HG03175 (cell line): Measurements from ENCODE around the gene DMAC2.
"Not testable (repeated sequence)": the region's sequence is repeated elsewhere in the genome, so short reads cannot be mapped to it uniquely, and the experiment has no call there.

Experiments used
- ATAC-seq: cut with Tn5 transposase; IDR thresholded peaks from one replicate; pipeline ENCODE4 v1.9.1; 2021; ENCODE audit warnings: mild to moderate bottlenecking, moderate library complexity; ENCODE audit not compliant: unreplicated experiment

Gene DMAC2

DNA sequence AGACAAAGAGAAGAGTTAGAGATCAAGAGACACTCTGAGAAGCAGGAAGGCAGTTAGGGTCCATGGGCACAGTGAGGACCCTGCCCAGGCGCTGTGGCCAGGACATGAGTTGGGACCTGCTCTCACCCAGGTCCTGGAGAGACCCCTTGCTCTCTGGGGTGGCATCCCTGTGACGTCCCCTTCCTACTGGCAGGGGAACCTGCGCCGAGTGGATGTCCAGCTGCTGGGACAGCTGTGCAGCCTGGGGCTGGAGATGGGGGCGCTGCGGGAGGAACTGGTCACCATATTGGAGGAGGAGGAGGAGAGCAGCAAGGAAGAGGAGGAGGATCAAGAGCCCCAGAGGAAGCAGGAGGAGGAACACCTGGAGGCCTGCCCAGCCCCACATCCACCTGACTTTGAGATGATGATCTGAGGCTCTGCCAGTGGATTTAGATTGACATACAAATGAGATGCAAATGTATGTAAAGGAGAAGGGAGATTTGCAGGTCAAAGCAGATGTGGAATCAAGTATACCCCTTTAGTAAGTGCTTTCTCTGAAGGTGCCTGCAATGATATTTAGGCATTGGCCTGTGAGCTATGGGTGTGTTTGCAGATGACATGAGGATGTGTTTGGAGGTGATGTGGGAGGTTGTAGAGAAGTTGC lies 4.2 kb upstream of the DMAC2 start:
- ATAC-seq = no peak

DNA sequence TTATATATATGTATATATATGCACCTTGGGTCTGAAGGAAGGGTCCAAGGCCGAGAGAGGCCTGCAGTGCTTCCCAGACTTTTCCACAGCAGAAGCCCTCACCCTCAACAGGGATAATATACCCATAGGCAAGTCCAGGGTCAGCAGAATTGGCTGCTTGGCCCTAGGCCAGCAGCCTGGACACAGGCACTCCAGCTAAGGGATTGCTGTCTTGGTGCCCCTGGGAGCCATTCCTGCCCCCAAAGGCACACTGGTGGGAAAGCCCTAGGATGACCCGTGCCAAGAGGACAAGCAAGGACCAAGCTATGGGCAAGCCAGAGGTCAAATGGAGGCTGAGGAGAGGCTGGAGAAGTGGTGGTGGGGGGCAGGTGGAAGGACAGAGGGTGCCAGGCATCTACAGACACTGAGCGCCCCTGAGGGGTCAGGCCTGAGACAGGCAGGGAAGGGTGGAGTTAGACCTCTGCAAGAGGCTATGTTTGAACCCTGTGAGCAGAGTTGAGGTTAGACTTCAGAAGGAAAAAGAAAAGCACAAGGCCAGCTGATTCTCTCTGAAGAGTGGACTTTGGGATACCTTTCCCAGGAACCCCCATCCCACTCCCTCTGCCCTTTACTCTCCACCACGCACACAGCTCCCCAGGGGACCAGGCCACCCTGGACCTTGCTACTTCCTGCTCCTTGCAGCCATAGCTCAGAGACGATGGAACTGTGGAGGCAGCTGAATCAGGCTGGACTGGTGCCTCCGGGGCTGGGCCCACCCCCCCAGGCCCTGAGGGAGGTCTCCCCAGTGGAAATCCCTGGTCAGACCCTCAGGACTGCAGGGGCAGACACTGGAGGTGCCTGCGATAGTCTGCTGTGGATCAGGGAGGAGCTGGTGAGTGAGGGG lies 3.0 kb upstream of the DMAC2 start, which contains the start of gene ERICH4:
ERICH4 (plus strand) TSS at position 684 of the 883 bp plus-strand sequence; CDS start at position 698, 14 bp downstream.
- no peak for ATAC-seq

DNA sequence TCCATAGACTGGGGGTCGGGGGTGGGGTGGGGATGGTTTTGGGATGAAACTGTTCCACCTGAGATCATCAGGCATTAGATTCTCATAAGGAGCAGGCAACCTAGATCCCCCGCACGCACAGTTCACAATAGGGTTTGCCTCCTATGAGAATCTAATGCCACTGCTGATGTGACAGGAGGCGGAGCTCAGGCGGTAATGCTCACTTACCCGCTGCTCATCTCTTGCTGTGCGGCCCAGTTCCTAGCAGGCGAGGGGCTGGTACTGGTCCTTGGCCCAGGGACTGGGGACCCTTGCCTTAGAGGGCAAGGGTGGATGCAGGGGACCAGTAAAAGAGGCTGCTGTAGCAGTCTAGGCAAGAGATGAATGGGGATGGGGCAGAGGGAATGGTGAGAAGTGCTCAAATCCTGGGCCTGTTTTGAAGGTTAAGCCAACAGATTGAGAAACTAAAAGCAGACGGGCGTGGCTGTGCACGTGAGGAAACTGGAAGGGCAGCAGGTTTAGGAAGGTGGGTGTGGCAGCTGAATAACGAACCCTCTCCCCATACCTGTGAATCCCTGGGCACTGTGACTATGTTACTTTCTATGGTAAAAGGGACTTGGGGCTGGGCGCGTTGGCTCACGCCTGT lies 1.7 kb upstream of the DMAC2 start:
- no peak for ATAC-seq

DNA sequence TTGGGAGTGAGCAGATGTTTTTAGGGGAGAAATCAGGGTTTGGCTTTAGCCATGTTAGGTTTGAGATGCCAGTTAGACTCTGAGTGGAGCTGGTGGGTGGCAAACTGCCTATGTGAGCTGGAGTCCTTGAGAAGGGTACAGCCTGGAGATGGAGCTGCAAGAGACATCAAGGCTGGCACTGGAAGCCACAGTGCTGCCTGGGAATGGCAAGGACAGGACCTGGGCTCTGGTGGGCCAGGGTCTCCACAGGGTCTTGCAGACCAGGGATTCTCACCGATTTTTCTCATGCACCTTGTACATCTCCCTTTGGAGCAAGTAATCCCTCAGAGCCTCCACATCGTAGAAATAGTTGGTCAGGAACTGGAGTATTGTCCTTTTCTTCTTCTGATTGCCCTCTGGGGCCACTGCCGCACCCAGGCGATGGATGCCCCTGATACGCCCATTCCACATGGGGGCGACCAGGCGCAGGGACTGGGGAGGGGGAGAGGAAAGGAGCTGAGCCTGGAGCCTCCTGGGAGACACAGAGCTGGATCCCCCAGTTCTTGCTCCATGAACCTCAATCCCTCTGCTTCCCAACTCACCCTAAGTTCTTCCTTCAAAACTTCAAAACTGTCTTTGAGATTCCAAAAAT lies 1.7 kb downstream of the DMAC2 start:
- ATAC-seq = no peak

GRCh38 chr19:41436674-41436951 lies 3.1 kb downstream of the DMAC2 start:
- no peak for ATAC-seq

DNA sequence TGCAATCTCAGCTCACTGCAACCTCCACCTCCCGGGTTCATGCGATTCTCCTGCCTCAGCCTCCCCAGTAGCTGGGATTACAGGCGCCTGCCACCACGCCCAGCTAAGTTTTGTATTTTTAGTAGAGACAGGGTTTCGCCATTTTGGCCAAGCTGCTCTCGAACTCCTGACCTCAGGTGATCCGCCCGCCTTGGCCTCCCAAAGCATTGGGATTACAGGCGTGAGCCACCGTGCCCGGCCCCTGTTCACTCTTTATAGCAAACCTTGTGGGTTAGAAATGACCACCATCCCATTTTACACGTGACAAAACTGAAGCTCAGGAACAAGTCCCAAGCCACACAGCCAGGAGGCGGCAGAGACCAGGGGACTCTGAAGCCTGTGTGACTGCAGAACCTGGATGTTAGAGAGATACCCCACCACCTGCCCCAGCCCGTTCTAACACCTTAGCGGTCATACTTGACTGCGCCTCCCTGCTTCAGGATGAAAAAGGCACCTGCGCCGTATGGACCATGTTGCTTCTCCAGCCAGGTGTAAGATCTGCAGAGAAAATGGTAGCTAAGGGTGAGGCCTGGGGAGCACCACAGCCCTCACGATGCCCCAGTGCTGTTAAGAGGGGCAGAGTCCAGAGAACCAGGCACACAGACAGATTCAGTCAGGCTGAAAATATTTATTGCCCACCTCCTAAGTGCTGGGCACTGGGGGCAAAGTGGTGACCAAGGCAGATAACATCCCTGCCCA lies 3.6 kb downstream of the DMAC2 start:
- no peak for ATAC-seq

GRCh38 chr19:41435376-41435775 lies 4.3 kb downstream of the DMAC2 start:
- ATAC-seq = not testable (repeated sequence)

- no peak for ATAC-seq
Observed at GRCh38 chr19:41434450-41434849, 5.3 kb downstream of the DMAC2 start.

DNA sequence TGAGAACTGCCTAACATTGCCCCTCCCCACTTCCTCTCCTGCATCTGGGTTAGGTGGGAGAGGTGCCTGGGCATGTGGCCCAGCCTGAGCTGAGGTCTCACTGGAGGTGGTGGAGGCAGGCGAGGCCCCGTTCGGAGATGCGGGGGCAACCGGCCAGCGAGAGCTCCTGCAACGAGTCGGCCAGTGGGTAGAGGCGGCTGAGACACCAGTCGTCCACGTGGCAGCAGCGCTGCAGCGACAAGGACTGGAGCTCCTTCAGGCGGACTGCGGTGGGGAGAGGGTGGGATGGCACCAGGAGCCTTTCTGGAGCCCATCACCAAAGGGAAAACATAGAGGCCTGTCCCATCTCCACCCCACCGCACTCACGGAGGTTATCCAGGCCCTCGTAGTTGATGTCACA lies 6.5 kb downstream of the DMAC2 start:
- no peak for ATAC-seq

- no peak for ATAC-seq
Observed at GRCh38 chr19:41431426-41432386, 8.0 kb downstream of the DMAC2 start.

DNA sequence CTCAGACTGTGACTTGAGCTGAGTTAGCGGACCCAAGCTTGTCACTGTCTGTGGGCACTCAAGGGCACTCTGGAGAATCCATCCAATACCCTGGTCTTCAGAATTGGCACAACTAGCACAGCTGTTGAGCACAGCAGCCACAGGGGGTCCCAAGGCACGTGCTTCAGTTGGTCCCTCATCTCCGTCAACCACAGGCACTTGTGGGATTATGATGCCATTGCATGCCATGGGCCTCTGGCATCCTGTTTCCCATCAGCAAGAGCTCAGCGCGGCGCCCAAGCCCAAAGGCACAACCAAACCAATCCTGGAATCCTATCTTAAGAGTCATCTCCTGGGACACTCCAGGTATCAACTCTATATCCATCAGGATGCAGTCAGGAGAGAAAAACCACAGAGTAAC lies 8.8 kb downstream of the DMAC2 start:
- ATAC-seq = no peak

GRCh38 chr19:41428481-41428859 lies 11.2 kb downstream of the DMAC2 start:
- ATAC-seq = no peak

DNA sequence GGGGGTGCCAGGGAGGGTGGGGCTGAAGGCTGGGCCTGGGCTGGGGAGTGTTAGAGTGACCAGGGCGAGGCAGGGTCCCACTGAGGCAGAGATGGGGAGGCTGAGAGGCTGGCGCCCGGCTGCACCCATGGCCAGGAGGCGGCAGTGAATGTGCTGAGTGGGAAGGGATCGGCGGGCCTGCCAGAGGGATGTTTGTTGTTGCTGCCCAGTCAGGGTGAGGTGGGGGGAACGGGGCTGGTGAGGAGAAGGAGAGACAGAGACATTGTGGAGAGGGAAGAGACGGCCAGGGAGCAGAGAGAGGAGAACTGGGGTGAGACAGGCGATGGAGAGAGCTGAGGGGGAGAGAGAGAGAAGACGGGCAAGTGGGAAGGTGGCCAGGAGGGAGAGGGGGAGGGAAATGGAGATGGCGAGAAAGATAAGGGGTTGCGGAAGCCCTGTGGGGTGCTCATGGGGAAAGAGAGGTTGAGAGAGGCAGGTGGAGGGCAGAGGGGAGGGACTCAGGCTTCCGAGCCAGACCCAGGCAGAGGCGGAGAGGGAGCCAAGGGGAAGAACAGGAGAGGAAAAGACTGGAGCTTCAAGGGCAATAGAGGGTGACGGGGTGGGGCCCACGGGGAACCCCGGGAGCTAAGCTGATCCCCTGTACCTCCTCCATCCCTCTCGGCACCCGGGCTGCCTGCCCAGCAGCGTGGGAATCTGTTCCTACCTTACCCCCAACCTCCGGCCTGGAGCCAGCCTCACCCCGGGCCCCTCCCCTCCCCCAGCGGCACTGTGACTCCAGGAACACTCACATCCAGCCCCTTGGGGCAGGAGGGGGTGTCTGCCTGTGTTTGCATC lies 11.8 kb downstream of the DMAC2 start:
- no peak for ATAC-seq

GRCh38 chr19:41426952-41427646 lies 12.6 kb downstream of the DMAC2 start, which contains the start of gene B3GNT8:
B3GNT8 (minus strand) TSS chr19:41427374; CDS start chr19:41426778, 596 bp downstream.
- ATAC-seq = no peak

- ATAC-seq = no peak
Observed at GRCh38 chr19:41426116-41426841, 13.4 kb downstream of the DMAC2 start.

- ATAC-seq = no peak
Observed at GRCh38 chr19:41425174-41426115, 14.3 kb downstream of the DMAC2 start.
